NCI-H2081 (cell line): ENCODE data around the gene PSMB3.

Source experiments
- DNase-seq, 2 experiments: peaks; one replicate each; lab custom pipeline; 2025; lab: John Stamatoyannopoulos, UW

Gene PSMB3

GRCh38 chr17:38796451-38797157, 44.1 kb downstream of the PSMB3 start:
- no peak for DNase-seq

GRCh38 chr17:38797158-38797490, 44.6 kb downstream of the PSMB3 start:
- DNase-seq: no peak

- no peak for DNase-seq
Observed at GRCh38 chr17:38797828-38798227, 45.3 kb downstream of the PSMB3 start.

GRCh38 chr17:38798614-38799500, 46.3 kb downstream of the PSMB3 start:
- DNase-seq: peak; percentile 43 to 52

GRCh38 chr17:38799501-38800236, 47.1 kb downstream of the PSMB3 start, which contains the start of gene PIP4K2B:
Gene PIP4K2B, minus strand, starts transcription at chr17:38799556. Its CDS starts 132 bp downstream, at chr17:38799424.
- DNase-seq: peak; percentile 99

GRCh38 chr17:38800237-38800760, 47.8 kb downstream of the PSMB3 start:
- no peak for DNase-seq

GRCh38 chr17:38809828-38810227, 57.3 kb downstream of the PSMB3 start:
- DNase-seq: no peak
